Stomach (tissue), 4 donors: ENCODE data around the gene RFX4.

Experiments used
- POLR2A ChIP-seq, 4 donors: fragments of 450-650 bp; IDR thresholded peaks; one replicate each; pipeline ENCODE4 v1.6.1; 2016; ENCODE audit warnings: antibody characterized with exemption in 4 of 4, control low read depth in 2 of 4, mild to moderate bottlenecking in 1 of 4, moderate library complexity in 1 of 4
- TF ChIP-seq, protein P1 (sequence below), 7 experiments: fragments of 450-650 bp in 4 of 7; fragments of 200-600 bp in 3 of 7; sonication (generic) in 3 of 7; IDR thresholded peaks; one replicate each; pipeline ENCODE4 v1.5.1; 2016 to 2019; ENCODE audit warnings: antibody characterized with exemption in 7 of 7, control low read depth in 2 of 7, mild to moderate bottlenecking in 1 of 7

DNA sequence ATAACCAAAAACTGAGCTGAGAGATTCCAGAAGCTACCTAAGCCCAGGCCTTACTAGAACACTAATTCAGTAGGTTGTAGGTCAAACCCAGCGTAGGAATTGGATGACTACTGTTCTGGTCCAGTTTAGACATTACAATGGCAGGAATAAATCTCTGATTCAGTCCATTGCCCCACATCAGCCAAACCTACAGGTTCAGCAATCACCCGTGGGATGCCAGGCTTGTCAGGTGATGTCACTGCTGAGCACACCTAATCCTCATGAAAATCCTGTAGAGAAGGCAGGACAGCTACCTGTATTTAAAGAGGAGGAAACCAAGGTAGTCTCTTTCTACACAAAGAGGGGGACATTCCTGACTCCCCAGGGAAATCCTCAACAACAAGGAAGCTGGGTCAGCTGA is 63.7 kb downstream of the RFX4 start:
- no peak for TF ChIP-seq POLR2A (IDR thresholded peaks at IDR 0.05)
- TF ChIP-seq, protein P1, sequence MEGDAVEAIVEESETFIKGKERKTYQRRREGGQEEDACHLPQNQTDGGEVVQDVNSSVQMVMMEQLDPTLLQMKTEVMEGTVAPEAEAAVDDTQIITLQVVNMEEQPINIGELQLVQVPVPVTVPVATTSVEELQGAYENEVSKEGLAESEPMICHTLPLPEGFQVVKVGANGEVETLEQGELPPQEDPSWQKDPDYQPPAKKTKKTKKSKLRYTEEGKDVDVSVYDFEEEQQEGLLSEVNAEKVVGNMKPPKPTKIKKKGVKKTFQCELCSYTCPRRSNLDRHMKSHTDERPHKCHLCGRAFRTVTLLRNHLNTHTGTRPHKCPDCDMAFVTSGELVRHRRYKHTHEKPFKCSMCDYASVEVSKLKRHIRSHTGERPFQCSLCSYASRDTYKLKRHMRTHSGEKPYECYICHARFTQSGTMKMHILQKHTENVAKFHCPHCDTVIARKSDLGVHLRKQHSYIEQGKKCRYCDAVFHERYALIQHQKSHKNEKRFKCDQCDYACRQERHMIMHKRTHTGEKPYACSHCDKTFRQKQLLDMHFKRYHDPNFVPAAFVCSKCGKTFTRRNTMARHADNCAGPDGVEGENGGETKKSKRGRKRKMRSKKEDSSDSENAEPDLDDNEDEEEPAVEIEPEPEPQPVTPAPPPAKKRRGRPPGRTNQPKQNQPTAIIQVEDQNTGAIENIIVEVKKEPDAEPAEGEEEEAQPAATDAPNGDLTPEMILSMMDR (IDR thresholded peaks at IDR 0.05), result no peak
